ENCODE data around the gene USP12. TPM values are rescaled to one million over a fixed set of nuclear protein-coding genes. Genes with fewer than 3 reads are reported as not detected.

Gene USP12
- total and polyA plus RNA-seq, 3 donors from 2014 or later, result 24.3 to 30.2 (median 26.1) TPM

- no peaks in the 10 kb centered on the region for H3K9me3 ChIP-seq
- 62 to 75% methylated on average over 1 of the region's 1 CpG for WGBS, 2 donors
- no peak for DNase-seq
- TF ChIP-seq, protein P1, sequence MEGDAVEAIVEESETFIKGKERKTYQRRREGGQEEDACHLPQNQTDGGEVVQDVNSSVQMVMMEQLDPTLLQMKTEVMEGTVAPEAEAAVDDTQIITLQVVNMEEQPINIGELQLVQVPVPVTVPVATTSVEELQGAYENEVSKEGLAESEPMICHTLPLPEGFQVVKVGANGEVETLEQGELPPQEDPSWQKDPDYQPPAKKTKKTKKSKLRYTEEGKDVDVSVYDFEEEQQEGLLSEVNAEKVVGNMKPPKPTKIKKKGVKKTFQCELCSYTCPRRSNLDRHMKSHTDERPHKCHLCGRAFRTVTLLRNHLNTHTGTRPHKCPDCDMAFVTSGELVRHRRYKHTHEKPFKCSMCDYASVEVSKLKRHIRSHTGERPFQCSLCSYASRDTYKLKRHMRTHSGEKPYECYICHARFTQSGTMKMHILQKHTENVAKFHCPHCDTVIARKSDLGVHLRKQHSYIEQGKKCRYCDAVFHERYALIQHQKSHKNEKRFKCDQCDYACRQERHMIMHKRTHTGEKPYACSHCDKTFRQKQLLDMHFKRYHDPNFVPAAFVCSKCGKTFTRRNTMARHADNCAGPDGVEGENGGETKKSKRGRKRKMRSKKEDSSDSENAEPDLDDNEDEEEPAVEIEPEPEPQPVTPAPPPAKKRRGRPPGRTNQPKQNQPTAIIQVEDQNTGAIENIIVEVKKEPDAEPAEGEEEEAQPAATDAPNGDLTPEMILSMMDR (IDR thresholded peaks at IDR 0.05), result no peak
- no peak for TF ChIP-seq POLR2A (IDR thresholded peaks at IDR 0.05)
- H3K36me3 ChIP-seq (ENCODE audit: low read depth, missing control alignments), result no peaks in the 10 kb centered on the region
- H3K27me3 ChIP-seq, result no peaks in the 10 kb centered on the region
- H3K4me1 ChIP-seq, result no peaks in the 10 kb centered on the region
- H3K4me3 ChIP-seq, result no peak overlapping the region
- no peak overlapping the region for H3K27ac ChIP-seq
- intact Hi-C loops (cut with DNase I; ENCODE audit: low total_unique reads), result no loop called here
Observed at GRCh38 chr13:27200413-27201070, 28.9 kb upstream of the USP12 start.

DNA sequence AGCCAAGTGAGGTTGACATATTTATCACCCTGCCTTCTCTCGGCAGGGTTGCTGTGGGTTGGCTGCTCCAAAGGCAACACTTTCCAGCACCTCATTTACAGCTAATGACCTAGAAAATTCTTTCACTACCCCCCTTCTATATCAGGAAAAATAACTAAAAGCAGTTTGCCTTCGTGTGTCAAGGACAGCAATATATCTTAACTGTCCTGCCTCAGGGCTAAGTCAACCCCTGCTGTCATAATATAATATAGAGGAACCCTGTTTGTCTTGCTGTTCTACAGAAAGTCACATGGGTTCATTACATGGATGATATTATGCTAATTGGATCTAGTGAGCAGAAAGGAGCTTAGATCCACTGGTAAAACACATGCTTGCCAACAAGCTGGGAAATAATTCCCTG, 28.1 kb upstream of the USP12 start:
- intact Hi-C loops (cut with DNase I; ENCODE audit: low total_unique reads), result no loop called here
- no peak overlapping the region for H3K27ac ChIP-seq
- no peaks in the 10 kb centered on the region for H3K27me3 ChIP-seq
- H3K9me3 ChIP-seq, result no peaks in the 10 kb centered on the region
- H3K36me3 ChIP-seq (ENCODE audit: low read depth, missing control alignments), result no peaks in the 10 kb centered on the region
- no peaks in the 10 kb centered on the region for H3K4me1 ChIP-seq
- no peak for DNase-seq
- TF ChIP-seq, protein P1 (IDR thresholded peaks at IDR 0.05), result no peak
- no peak for TF ChIP-seq POLR2A (IDR thresholded peaks at IDR 0.05)
- 45% methylated on average over 2 of the region's 2 CpGs for WGBS, 2 donors
- no peak overlapping the region for H3K4me3 ChIP-seq

DNA sequence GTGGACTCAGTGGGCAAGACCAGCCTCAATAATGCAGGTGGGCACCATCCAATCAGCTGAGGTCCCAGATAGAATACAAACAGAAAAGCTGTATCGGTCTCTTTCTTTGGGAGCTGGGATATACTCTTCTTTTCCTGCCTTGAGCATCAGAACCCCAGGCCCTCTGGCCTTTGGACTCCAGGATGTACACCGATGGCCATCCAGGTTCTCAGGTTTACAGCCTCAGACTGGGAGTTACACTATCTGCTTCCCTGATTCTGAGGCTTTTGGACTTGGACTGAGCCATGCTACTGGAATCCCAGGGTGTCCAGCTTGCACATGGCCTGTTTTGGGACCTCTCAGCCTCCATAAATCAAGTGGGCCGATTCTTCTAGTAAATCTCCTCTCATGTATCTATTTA, 27.6 kb upstream of the USP12 start:
- WGBS, 2 donors, result 65 to 73% methylated on average over 3 of the region's 3 CpGs
- TF ChIP-seq, protein P1 (IDR thresholded peaks at IDR 0.05), result no peak
- TF ChIP-seq POLR2A (IDR thresholded peaks at IDR 0.05), result no peak
- intact Hi-C loops (cut with DNase I; ENCODE audit: low total_unique reads), result no loop called here
- Histone ChIP-seq H3K4me3 (no peak overlapping the region), H3K36me3 (ENCODE audit: low read depth, missing control alignments) (no peaks in the 10 kb centered on the region), H3K27ac (no peak overlapping the region), H3K4me1 (no peaks in the 10 kb centered on the region), H3K27me3 (no peaks in the 10 kb centered on the region), H3K9me3 (no peaks in the 10 kb centered on the region)
- DNase-seq, result no peak

GRCh38 chr13:27194895-27195764, 23.5 kb upstream of the USP12 start:
- 78% methylated on average over 9 of the region's 9 CpGs for WGBS, 2 donors

More at GRCh38 chr13:27194895-27195764, 23.5 kb upstream of the USP12 start:
- Histone ChIP-seq H3K27me3 (no peaks in the 10 kb centered on the region), H3K4me1 (no peaks in the 10 kb centered on the region), H3K4me3 (no peak overlapping the region), H3K27ac (no peak overlapping the region), H3K9me3 (no peaks in the 10 kb centered on the region), H3K36me3 (ENCODE audit: low read depth, missing control alignments) (no peaks in the 10 kb centered on the region)
- TF ChIP-seq POLR2A (IDR thresholded peaks at IDR 0.05), result no peak
- TF ChIP-seq, protein P1 (IDR thresholded peaks at IDR 0.05), result no peak
- intact Hi-C loops (cut with DNase I; ENCODE audit: low total_unique reads), result no loop called here
- no peak for DNase-seq
